Ectodermal cell (in vitro differentiated cells): ENCODE data around the gene FRMD1.

Source experiments
- H3K27ac ChIP-seq: 2 replicates; pipeline ENCODE4 v1.7.0; 2013; ENCODE audit warnings: mild to moderate bottlenecking, low read depth, low read length; ENCODE audit not compliant: insufficient read depth, poor library complexity, severe bottlenecking
- H3K27me3 ChIP-seq: 2 replicates; pipeline ENCODE4 v1.7.0; 2013; ENCODE audit warnings: mild to moderate bottlenecking, low read length; ENCODE audit not compliant: insufficient read depth, control insufficient read depth, poor library complexity, severe bottlenecking
- H3K36me3 ChIP-seq: one replicate; pipeline ENCODE4 v1.7.0; 2013; ENCODE audit warnings: low read length; ENCODE audit not compliant: control insufficient read depth, insufficient read depth
- H3K4me1 ChIP-seq: one replicate; pipeline ENCODE4 v1.7.0; 2013; ENCODE audit warnings: low read length; ENCODE audit not compliant: control insufficient read depth, insufficient read depth
- H3K4me3 ChIP-seq: 2 replicates; pipeline ENCODE4 v1.7.0; 2013; ENCODE audit warnings: low read depth, low read length, control low read depth; ENCODE audit not compliant: insufficient read depth
- H3K9me3 ChIP-seq: 2 replicates; pipeline ENCODE4 v1.7.0; 2013; ENCODE audit warnings: mild to moderate bottlenecking, low read length, moderate library complexity; ENCODE audit not compliant: control insufficient read depth
- WGBS, 2 experiments: methylation state at CpG; one replicate each; pipeline ENCODE4 v1.1.7; 2013; ENCODE audit warnings: missing lambda C conversion rate in 2 of 2; 5-methylcytosine and 5-hydroxymethylcytosine counted together

The FRMD1 gene

DNA sequence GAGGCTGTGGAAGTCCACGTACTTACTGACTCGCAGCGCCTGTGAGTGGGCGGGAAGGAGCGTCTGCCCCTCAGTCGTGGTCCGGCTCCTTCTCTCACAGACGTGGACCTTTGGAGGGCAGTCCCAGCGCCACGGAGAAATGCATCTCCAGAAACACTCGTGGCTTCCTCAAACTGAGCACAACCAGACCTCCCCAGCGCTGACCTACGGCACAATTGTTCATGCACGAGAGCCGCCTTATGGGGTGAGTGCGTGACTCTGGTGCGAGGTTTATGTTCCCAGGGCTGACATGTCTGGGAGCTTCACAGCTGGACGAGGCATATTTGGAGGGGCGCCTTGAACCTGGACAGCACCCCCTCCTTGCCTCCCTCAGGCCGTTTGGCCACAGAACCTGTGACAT, 29.7 kb downstream of the FRMD1 start:
- H3K4me1 ChIP-seq: no peaks in the 10 kb centered on the region
- no peaks in the 10 kb centered on the region for H3K27me3 ChIP-seq
- H3K27ac ChIP-seq: no peak overlapping the region
- H3K36me3 ChIP-seq: no peaks in the 10 kb centered on the region
- WGBS, 2 experiments: 96% methylated on average over 19 to 20 of the region's 20 CpGs
- H3K9me3 ChIP-seq: no peaks in the 10 kb centered on the region
- no peak overlapping the region for H3K4me3 ChIP-seq

- WGBS, 2 experiments: 96 to 97% methylated on average over 10 of the region's 10 CpGs
- H3K27me3 ChIP-seq: no peaks in the 10 kb centered on the region
- H3K9me3 ChIP-seq: no peaks in the 10 kb centered on the region
- H3K4me1 ChIP-seq: no peaks in the 10 kb centered on the region
- no peaks in the 10 kb centered on the region for H3K36me3 ChIP-seq
- H3K27ac ChIP-seq: no peak overlapping the region
- H3K4me3 ChIP-seq: no peak overlapping the region
Observed at GRCh38 chr6:168048724-168049025, 30.3 kb downstream of the FRMD1 start.

DNA sequence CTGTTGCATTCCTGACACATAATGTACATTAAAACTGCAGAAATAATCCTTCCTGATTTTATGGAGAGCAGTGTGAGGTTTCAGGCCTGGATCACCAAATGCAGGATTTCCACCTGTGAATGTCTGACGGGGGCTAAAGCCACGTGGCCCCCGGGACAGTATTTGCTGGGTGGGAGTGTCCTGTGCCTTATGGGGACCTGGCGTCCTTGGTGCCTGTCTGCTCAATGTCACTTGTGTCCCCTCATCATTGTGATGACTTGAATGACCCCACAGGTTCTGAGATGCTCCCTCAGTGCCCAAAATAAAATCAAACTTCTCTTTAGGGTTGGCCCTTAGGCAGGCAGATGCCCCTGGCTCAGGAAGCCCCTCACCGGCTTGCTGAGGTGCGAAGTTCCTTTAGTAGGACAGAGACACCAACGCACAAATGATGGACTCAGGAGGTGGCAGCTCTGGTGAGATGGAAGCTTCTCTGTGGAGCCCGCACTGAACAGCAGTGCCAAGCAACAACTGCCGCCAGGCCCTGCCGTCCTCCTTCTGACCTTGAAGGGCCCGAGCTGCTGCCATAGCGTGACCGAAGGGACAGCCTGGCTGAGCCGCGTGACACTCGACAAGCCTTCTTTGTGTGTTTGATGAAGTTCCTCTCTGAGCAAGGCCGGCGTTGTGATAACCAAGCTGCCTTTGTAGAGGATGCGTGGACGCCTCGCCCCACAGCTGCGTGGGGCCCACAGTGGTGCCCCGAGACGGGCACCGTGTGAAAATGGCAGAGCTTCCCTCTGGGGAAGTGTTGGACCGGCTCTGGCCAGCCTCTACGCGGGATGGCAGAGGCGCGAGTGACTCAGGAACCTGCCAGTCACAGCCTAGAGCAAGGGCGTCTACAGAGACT, 30.9 kb downstream of the FRMD1 start:
- H3K9me3 ChIP-seq: no peaks in the 10 kb centered on the region
- no peaks in the 10 kb centered on the region for H3K27me3 ChIP-seq
- no peak overlapping the region for H3K4me3 ChIP-seq
- no peaks in the 10 kb centered on the region for H3K4me1 ChIP-seq
- WGBS, 2 experiments: 92% methylated on average over 31 of the region's 31 CpGs
- no peaks in the 10 kb centered on the region for H3K36me3 ChIP-seq
- H3K27ac ChIP-seq: no peak overlapping the region

DNA sequence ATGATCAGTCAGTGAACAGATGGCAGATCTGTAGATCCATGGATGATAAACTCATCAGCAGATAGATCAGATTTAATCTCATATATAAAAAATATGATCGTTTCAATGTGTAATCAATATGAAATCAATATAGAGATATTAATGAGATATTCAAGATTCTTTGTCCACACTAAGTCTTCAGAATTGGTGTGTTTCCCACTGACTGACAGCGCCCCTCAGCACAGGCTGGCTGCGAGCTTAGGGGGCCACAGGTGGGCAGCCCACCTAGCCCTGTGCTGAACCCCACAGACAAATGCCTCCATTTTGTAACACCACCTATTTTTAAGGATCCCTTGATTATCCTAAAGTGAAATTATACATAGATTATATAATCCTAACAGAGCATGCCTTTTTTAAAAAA, 32.3 kb downstream of the FRMD1 start:
- 90 to 95% methylated on average over 2 to 3 of the region's 3 CpGs for WGBS, 2 experiments
- H3K27ac ChIP-seq: no peak overlapping the region
- no peaks in the 10 kb centered on the region for H3K9me3 ChIP-seq
- H3K36me3 ChIP-seq: no peaks in the 10 kb centered on the region
- H3K4me3 ChIP-seq: no peak overlapping the region
- no peaks in the 10 kb centered on the region for H3K27me3 ChIP-seq
- H3K4me1 ChIP-seq: no peaks in the 10 kb centered on the region

GRCh38 chr6:168045706-168046620, 33.0 kb downstream of the FRMD1 start:
- no peak overlapping the region for H3K27ac ChIP-seq
- WGBS, 2 experiments: 84 to 85% methylated on average over 20 of the region's 20 CpGs
- H3K9me3 ChIP-seq: no peaks in the 10 kb centered on the region
- H3K36me3 ChIP-seq: no peaks in the 10 kb centered on the region
- no peaks in the 10 kb centered on the region for H3K27me3 ChIP-seq
- no peaks in the 10 kb centered on the region for H3K4me1 ChIP-seq
- no peak overlapping the region for H3K4me3 ChIP-seq

DNA sequence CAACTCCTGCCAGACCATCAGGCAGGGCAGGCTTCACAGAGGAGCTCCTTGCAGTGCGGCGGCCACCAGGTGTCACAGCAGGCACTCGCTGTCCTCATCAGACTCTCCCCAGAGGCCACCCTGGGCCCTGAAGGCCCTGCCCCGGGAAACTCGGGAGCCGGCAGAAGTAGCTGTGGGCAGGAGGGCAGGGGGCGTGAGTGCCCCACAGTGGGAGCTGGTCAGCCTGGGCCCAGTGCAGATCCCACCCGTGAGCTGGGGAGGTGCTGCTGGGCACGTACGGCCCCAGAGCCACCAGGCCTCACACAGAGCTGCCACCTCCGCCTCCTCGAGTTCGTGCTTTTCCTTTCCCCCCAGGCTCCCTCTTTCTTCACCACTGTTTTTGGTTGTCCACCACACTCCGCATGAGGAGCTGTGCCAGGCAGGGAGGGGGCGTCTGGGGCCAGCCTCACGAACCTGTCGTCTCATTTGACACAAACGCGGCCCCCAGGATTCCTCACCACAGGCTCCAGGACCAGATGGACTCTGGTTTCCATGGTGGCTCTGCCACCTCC, 33.8 kb downstream of the FRMD1 start:
- H3K4me1 ChIP-seq: no peaks in the 10 kb centered on the region
- no peak overlapping the region for H3K4me3 ChIP-seq
- no peaks in the 10 kb centered on the region for H3K36me3 ChIP-seq
- no peaks in the 10 kb centered on the region for H3K27me3 ChIP-seq
- peaks cover 4% of the 10 kb centered on the region for H3K9me3 ChIP-seq
- 89 to 90% methylated on average over 19 of the region's 19 CpGs for WGBS, 2 experiments
- no peak overlapping the region for H3K27ac ChIP-seq

DNA sequence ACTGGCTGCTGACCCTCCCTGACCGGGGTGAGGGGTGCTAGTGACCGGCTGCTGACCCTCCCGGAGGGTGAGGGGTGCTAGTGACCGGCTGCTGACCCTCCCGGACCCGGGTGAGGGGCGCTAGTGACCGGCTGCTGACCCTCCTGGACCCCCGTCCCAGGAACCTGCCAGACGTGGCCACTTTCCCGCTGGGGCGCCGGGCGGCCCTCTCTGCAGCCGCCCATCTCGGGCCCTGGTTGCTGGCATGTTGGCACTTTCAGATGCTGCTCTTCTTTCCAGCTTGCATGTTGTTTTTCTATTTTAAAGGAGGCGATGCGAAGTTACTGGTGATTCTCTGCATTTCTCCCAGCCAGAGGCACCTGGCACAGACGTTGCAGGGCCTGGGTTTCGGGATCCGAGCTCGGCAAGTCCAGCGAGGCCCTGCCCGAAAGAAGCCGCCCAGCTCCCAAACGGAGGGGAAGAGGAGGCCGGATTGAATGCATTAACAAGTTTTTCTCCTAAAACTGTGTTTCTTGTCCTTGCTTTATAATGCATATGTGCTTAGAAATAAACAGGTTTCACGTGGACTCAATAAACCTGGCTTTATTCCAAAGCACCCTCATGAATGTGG, 34.4 kb downstream of the FRMD1 start:
- Histone ChIP-seq H3K36me3 (no peaks in the 10 kb centered on the region), H3K4me3 (no peak overlapping the region), H3K4me1 (no peaks in the 10 kb centered on the region), H3K27me3 (no peaks in the 10 kb centered on the region), H3K27ac (no peak overlapping the region), H3K9me3 (peaks cover 4% of the 10 kb centered on the region)
- 92 to 93% methylated on average over 28 of the region's 28 CpGs for WGBS, 2 experiments

GRCh38 chr6:168043848-168044415, 35.1 kb downstream of the FRMD1 start:
- Histone ChIP-seq H3K27me3 (no peaks in the 10 kb centered on the region), H3K4me3 (no peak overlapping the region), H3K36me3 (no peaks in the 10 kb centered on the region), H3K4me1 (no peaks in the 10 kb centered on the region), H3K27ac (no peak overlapping the region), H3K9me3 (peaks cover 4% of the 10 kb centered on the region)
- 94 to 95% methylated on average over 21 of the region's 21 CpGs for WGBS, 2 experiments

DNA sequence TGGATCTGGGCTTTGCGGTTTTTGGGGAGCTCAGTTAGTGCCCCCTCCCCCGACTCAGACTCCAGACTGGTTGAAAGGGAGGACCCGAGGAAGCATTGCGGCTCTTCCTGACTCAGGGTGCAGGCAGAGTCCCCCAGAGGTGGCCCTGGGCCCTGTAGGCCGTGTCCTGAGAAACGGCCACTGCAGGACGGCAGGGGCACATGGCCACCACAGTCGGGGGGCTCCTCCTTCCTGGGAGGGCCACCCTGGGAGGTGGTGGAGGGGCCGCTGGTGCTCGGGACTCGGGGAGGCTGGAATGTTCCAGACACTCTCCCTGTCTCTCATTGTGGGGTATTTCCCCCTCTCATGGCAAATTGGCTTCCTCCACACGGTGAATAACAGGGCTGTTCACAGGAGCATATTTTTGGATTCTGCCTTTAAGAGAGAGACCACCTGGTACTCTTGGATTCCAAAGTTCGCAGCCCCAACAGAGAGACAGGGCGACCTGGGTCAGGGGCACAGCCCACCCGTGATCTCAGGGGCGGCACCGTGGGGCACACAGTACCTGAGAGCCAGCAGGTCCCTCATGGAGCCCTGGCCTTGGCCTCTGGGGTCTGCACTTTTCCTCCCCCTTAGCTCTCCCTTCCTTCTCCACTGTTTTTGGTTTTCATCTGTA, 35.7 kb downstream of the FRMD1 start:
- no peaks in the 10 kb centered on the region for H3K4me1 ChIP-seq
- H3K27me3 ChIP-seq: no peaks in the 10 kb centered on the region
- H3K27ac ChIP-seq: no peak overlapping the region
- H3K36me3 ChIP-seq: peaks cover 5% of the 10 kb centered on the region
- WGBS, 2 experiments: 94 to 95% methylated on average over 17 of the region's 17 CpGs
- peaks cover 9% of the 10 kb centered on the region for H3K9me3 ChIP-seq
- H3K4me3 ChIP-seq: no peak overlapping the region
